22Rv1 (cell line): ENCODE results near the gene KCNQ1OT1.

Source experiments
- CTCF ChIP-seq: fragments of 450-650 bp; IDR thresholded peaks from 2 replicates; pipeline ENCODE4 v1.5.1; 2017; ENCODE audit warnings: mild to moderate bottlenecking
- ZFX ChIP-seq: fragments of 450-650 bp; IDR thresholded peaks from 2 replicates; pipeline ENCODE4 v1.6.1; 2017; ENCODE audit warnings: antibody characterized with exemption, borderline replicate concordance

DNA sequence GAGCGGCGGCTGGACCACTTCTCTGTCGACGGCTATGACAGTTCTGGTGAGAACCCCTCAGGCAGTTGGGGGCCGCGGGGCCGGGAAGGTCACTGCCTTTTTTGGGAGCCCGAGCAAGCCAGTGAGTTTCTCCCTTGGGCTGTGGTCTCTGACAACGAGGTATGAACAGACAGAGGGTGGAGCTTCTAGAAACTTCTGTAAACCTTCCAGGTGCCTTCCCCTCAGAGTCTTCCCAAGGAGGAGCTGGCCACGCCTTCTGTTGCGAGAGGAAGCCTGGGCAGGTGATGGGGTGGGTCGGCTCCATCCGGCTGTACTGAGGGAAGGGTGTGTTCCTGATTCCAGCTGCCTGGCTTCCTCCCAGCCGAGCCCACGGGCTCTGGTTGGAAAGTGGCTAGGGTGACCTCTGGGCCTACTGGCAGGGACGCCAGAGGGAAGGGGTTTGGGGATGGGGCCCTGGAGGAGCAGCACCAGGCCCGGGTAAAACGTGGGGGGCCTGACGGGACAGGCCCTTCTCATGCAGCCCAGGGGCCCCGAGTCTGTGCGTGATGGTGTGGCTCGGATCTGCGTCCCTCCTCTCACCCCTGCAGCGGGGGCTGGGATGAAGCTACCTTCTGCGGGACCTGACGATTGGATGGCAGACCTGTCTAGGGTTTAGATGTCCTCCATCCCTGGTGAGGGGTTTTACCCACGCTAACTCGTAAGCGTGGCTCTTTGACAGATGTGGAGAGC lies 110.8 kb downstream of the KCNQ1OT1 start:
- TF ChIP-seq CTCF (no peak), ZFX (no peak)
